ENCODE measurements around the gene SCT.

DNA sequence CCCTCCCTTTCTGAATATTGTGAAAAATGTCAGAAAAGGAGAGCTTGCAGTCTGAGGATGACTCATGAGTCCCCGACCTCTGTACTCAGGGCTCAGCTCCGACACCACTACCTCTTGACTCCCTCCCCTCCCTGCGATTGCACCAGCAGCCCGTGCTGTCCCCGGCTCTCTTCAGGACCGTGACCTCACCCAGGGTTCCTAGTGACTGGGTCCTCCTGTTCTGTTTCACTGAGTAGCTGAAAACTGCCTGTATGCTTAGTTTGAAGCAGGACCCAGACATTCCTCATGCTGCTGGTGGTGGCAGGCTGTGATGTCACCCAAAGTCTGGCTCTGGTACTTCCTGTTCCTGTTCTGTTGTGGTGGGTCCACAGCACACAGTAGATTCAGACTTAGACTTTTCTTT, 39.0 kb downstream of the SCT start:
- TF ChIP-seq, protein P1, sequence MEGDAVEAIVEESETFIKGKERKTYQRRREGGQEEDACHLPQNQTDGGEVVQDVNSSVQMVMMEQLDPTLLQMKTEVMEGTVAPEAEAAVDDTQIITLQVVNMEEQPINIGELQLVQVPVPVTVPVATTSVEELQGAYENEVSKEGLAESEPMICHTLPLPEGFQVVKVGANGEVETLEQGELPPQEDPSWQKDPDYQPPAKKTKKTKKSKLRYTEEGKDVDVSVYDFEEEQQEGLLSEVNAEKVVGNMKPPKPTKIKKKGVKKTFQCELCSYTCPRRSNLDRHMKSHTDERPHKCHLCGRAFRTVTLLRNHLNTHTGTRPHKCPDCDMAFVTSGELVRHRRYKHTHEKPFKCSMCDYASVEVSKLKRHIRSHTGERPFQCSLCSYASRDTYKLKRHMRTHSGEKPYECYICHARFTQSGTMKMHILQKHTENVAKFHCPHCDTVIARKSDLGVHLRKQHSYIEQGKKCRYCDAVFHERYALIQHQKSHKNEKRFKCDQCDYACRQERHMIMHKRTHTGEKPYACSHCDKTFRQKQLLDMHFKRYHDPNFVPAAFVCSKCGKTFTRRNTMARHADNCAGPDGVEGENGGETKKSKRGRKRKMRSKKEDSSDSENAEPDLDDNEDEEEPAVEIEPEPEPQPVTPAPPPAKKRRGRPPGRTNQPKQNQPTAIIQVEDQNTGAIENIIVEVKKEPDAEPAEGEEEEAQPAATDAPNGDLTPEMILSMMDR (IDR thresholded peaks at IDR 0.05) = no peak
- TF ChIP-seq POLR2A (IDR thresholded peaks at IDR 0.05) (no peak), POLR2AphosphoS5 (IDR thresholded peaks at IDR 0.05) (no peak), EP300 (IDR thresholded peaks at IDR 0.05) (no peak)

Data from upper lobe of left lung (tissue), 4 donors.